Measurements from ENCODE around the gene OBSL1.
A peak's percentile ranks its signal among the peaks of the same experiment; 100 is the strongest.

The OBSL1 gene

DNA sequence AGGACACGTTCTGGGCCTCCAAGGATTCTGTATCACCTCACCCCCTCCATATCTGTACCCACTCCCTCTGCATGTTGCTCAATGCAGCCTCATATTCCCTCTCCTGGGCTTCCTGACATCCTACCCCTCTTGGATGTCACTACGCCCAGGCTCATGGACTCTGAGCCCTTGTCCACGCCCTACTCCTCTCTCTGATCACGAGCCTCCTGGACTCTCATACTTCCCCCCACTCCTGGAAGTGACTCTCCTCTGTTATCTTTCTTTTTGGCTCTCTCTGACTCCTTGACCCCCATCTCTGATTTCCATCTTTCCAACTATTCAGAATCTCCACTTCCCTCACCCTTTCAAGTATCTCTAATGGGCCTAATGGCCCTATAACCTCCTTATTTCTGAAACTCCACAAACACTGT, 25.4 kb downstream of the OBSL1 start:
- Histone ChIP-seq H3K27me3 (ENCODE audit: insufficient read depth, low read length, poor library complexity, severe bottlenecking) (no peaks in the 10 kb centered on the region), H3K4me1 (ENCODE audit: insufficient read depth, low read length, poor library complexity, severe bottlenecking) (peaks cover 10% of the 10 kb centered on the region), H3K79me2 (ENCODE audit: insufficient read depth, low read length) (no peaks in the 10 kb centered on the region), H4K20me1 (ENCODE audit: insufficient read depth, low read length, poor library complexity, severe bottlenecking) (peaks cover 7% of the 10 kb centered on the region), H3F3A (ENCODE audit: low read depth) (no peaks in the 10 kb centered on the region), H3K9ac (ENCODE audit: low read depth, low read length, poor library complexity, severe bottlenecking) (no peak overlapping the region), H3K9me2 (replicated peaks; ENCODE audit: low read depth, low read length) (no peaks in the 10 kb centered on the region), H3K4me3 (ENCODE audit: low read length, poor library complexity, severe bottlenecking) (no peak overlapping the region), H3K9me3 (ENCODE audit: insufficient read depth, low read depth, low read length) (no peaks in the 10 kb centered on the region), H3K4me2 (ENCODE audit: low read depth, low read length, poor library complexity, severe bottlenecking) (no peak overlapping the region), H2AFZ (ENCODE audit: low read length) (no peak overlapping the region), H3K36me3 (ENCODE audit: insufficient read depth, low read length) (no peaks in the 10 kb centered on the region)
- TF ChIP-seq EZH2phosphoT487 (IDR thresholded peaks at IDR 0.05; ENCODE audit: borderline replicate concordance) = no peak
- TF ChIP-seq CTCF (conservative IDR thresholded peaks at IDR 0.05; ENCODE audit: low read length) = no peak

GRCh38 chr2:219545295-219545942, 25.9 kb downstream of the OBSL1 start:
- no peaks in the 10 kb centered on the region for H3K9me3 ChIP-seq (ENCODE audit: insufficient read depth, low read depth, low read length)
- no peaks in the 10 kb centered on the region for H3K36me3 ChIP-seq (ENCODE audit: insufficient read depth, low read length)
- no peaks in the 10 kb centered on the region for H3F3A ChIP-seq (ENCODE audit: low read depth)
- H4K20me1 ChIP-seq (ENCODE audit: insufficient read depth, low read length, poor library complexity, severe bottlenecking) = peaks cover 7% of the 10 kb centered on the region
- no peak overlapping the region for H2AFZ ChIP-seq (ENCODE audit: low read length)
- H3K27me3 ChIP-seq (ENCODE audit: insufficient read depth, low read length, poor library complexity, severe bottlenecking) = no peaks in the 10 kb centered on the region
- H3K9me2 ChIP-seq (replicated peaks; ENCODE audit: low read depth, low read length) = no peaks in the 10 kb centered on the region
- TF ChIP-seq EZH2phosphoT487 (IDR thresholded peaks at IDR 0.05; ENCODE audit: borderline replicate concordance) (no peak), CTCF (conservative IDR thresholded peaks at IDR 0.05; ENCODE audit: low read length) (no peak)
- no peaks in the 10 kb centered on the region for H3K79me2 ChIP-seq (ENCODE audit: insufficient read depth, low read length)
- H3K4me1 ChIP-seq (ENCODE audit: insufficient read depth, low read length, poor library complexity, severe bottlenecking) = peaks cover 10% of the 10 kb centered on the region
- no peak overlapping the region for H3K4me3 ChIP-seq (ENCODE audit: low read length, poor library complexity, severe bottlenecking)
- H3K9ac ChIP-seq (ENCODE audit: low read depth, low read length, poor library complexity, severe bottlenecking) = no peak overlapping the region
- no peak overlapping the region for H3K4me2 ChIP-seq (ENCODE audit: low read depth, low read length, poor library complexity, severe bottlenecking)

- H3K4me2 ChIP-seq (ENCODE audit: low read depth, low read length, poor library complexity, severe bottlenecking) = peak overlapping the region; percentile 85
- peak overlapping the region; percentile 71 for H3K4me3 ChIP-seq (ENCODE audit: low read length, poor library complexity, severe bottlenecking)
- H2AFZ ChIP-seq (ENCODE audit: low read length) = no peak overlapping the region
- H3F3A ChIP-seq (ENCODE audit: low read depth) = no peaks in the 10 kb centered on the region
- no peaks in the 10 kb centered on the region for H3K79me2 ChIP-seq (ENCODE audit: insufficient read depth, low read length)
- H4K20me1 ChIP-seq (ENCODE audit: insufficient read depth, low read length, poor library complexity, severe bottlenecking) = peaks cover 7% of the 10 kb centered on the region
- peaks cover 10% of the 10 kb centered on the region for H3K4me1 ChIP-seq (ENCODE audit: insufficient read depth, low read length, poor library complexity, severe bottlenecking)
- no peak overlapping the region for H3K9ac ChIP-seq (ENCODE audit: low read depth, low read length, poor library complexity, severe bottlenecking)
- no peaks in the 10 kb centered on the region for H3K9me3 ChIP-seq (ENCODE audit: insufficient read depth, low read depth, low read length)
- no peaks in the 10 kb centered on the region for H3K27me3 ChIP-seq (ENCODE audit: insufficient read depth, low read length, poor library complexity, severe bottlenecking)
- no peaks in the 10 kb centered on the region for H3K9me2 ChIP-seq (replicated peaks; ENCODE audit: low read depth, low read length)
- no peaks in the 10 kb centered on the region for H3K36me3 ChIP-seq (ENCODE audit: insufficient read depth, low read length)
- TF ChIP-seq CTCF (conservative IDR thresholded peaks at IDR 0.05; ENCODE audit: low read length) (no peak), EZH2phosphoT487 (IDR thresholded peaks at IDR 0.05; ENCODE audit: borderline replicate concordance) (no peak)
Observed at GRCh38 chr2:219544567-219544966, 26.8 kb downstream of the OBSL1 start.
